GM21723 (cell line): Measurements from ENCODE around the gene DAGLB.
"Not testable (repeated sequence)": the region's sequence is repeated elsewhere in the genome, so short reads cannot be mapped to it uniquely, and the experiment has no call there.

Experiments
- ATAC-seq: cut with Tn5 transposase; IDR thresholded peaks from one replicate; pipeline ENCODE4 v1.9.1; 2021; ENCODE audit warnings: mild to moderate bottlenecking, moderate library complexity; ENCODE audit not compliant: unreplicated experiment

DAGLB gene

GRCh38 chr7:6463609-6464008, 15.9 kb upstream of the DAGLB start:
- not testable (repeated sequence) for ATAC-seq

GRCh38 chr7:6461946-6462550, 14.3 kb upstream of the DAGLB start:
- no peak for ATAC-seq

- no peak for ATAC-seq
Measured at GRCh38 chr7:6460990-6461584, 13.3 kb upstream of the DAGLB start.

- ATAC-seq = no peak
Measured at GRCh38 chr7:6460303-6460702, 12.5 kb upstream of the DAGLB start.

GRCh38 chr7:6458676-6459075, 10.9 kb upstream of the DAGLB start:
- not testable (repeated sequence) for ATAC-seq

- no peak for ATAC-seq
Measured at GRCh38 chr7:6453734-6454133, 6.0 kb upstream of the DAGLB start.

- no peak for ATAC-seq
Measured at GRCh38 chr7:6451224-6451705, 3.5 kb upstream of the DAGLB start.

- ATAC-seq = not testable (repeated sequence)
Measured at GRCh38 chr7:6450591-6450990, 2.8 kb upstream of the DAGLB start.

- ATAC-seq = not testable (repeated sequence)
Measured at GRCh38 chr7:6449884-6450283, 2.1 kb upstream of the DAGLB start.

- no peak for ATAC-seq
Measured at GRCh38 chr7:6448943-6449543, 1.3 kb upstream of the DAGLB start.

GRCh38 chr7:6446838-6447580, 745 bp downstream of the DAGLB start:
- ATAC-seq = peak; percentile 30

- ATAC-seq = no peak
Measured at GRCh38 chr7:6444516-6445269, 3.1 kb downstream of the DAGLB start.

- ATAC-seq = no peak
Measured at GRCh38 chr7:6443372-6443941, 4.3 kb downstream of the DAGLB start.

- ATAC-seq = no peak
Measured at GRCh38 chr7:6442114-6442513, 5.6 kb downstream of the DAGLB start.

GRCh38 chr7:6440381-6440780, 7.4 kb downstream of the DAGLB start:
- no peak for ATAC-seq

GRCh38 chr7:6438427-6438826, 9.3 kb downstream of the DAGLB start:
- ATAC-seq = no peak

GRCh38 chr7:6437251-6437650, 10.5 kb downstream of the DAGLB start:
- no peak for ATAC-seq

GRCh38 chr7:6436385-6436685, 11.4 kb downstream of the DAGLB start:
- no peak for ATAC-seq

- ATAC-seq = peak; percentile 83
Measured at GRCh38 chr7:6435486-6436384, 12.0 kb downstream of the DAGLB start.
